ENCODE measurements around the gene LRRC2. TPM values are rescaled to one million over a fixed set of nuclear protein-coding genes. Genes with fewer than 3 reads are reported as not detected.

The LRRC2 gene
- total and polyA plus RNA-seq, 2 of the 13 experiments (the other 11 are each of a cell fraction or from before 2014, with no cell fraction given) = 0.27 to 0.58 TPM

- TF ChIP-seq ZHX2 (IDR thresholded peaks at IDR 0.05; ENCODE audit: low read depth) = no peak
- no peak for TF ChIP-seq ZHX2 (CRISPR knock-in tag; IDR thresholded peaks at IDR 0.05; ENCODE audit: borderline replicate concordance)
- TF ChIP-seq MAZ (IDR thresholded peaks at IDR 0.05; ENCODE audit: borderline replicate concordance, low read depth, low read length) = no peak
- no peak for TF ChIP-seq MAZ (CRISPR knock-in tag; IDR thresholded peaks at IDR 0.05; ENCODE audit: low read depth)
- no peak for TF ChIP-seq IRF2 (CRISPR knock-in tag; IDR thresholded peaks at IDR 0.05)
- no peak for TF ChIP-seq ZNF138 (CRISPR knock-in tag; IDR thresholded peaks at IDR 0.05; ENCODE audit: low read depth)
- no peak for TF ChIP-seq ZNF225 (CRISPR knock-in tag; IDR thresholded peaks at IDR 0.05)
- TF ChIP-seq HOXD1 (CRISPR knock-in tag; IDR thresholded peaks at IDR 0.05) = no peak
- no peak for TF ChIP-seq SP1 (IDR thresholded peaks at IDR 0.05)
- TF ChIP-seq SP1 (CRISPR knock-in tag; IDR thresholded peaks at IDR 0.05) = no peak
- TF ChIP-seq CBX1 (IDR thresholded peaks at IDR 0.05; ENCODE audit: low read depth) = no peak
- TF ChIP-seq ZNF276 (CRISPR knock-in tag; IDR thresholded peaks at IDR 0.05; ENCODE audit: low read depth) = no peak
- TF ChIP-seq PRDM4 (CRISPR knock-in tag; IDR thresholded peaks at IDR 0.05; ENCODE audit: borderline replicate concordance) = no peak
Measured at GRCh38 chr3:46552538-46552937, 13.6 kb downstream of the LRRC2 start (continued).

Data from HepG2 (cell line).